ENCODE measurements around the gene BOLL. TPM values are rescaled to one million over a fixed set of nuclear protein-coding genes. Genes with fewer than 3 reads are reported as not detected.

The BOLL gene
- total and polyA plus RNA-seq, 2 experiments from 2014 or later, result 2.0 TPM; not detected in 1

- Mint-ChIP-seq H3K9me3 (peaks cover 21% of the 10 kb centered on the region), H3K4me3 (no peak overlapping the region), H3K27me3 (ENCODE audit: insufficient read depth, low read depth, poor library complexity) (peaks cover 1% of the 10 kb centered on the region), H3K4me1 (no peaks in the 10 kb centered on the region), H3K27ac (no peak overlapping the region), H3K36me3 (ENCODE audit: low read depth) (peaks cover 6% of the 10 kb centered on the region; the same call in 2 of the 3 replicates)
- Histone ChIP-seq H3F3A (replicated peaks; ENCODE audit: low read depth) (no peaks in the 10 kb centered on the region), H3K9me2 (ENCODE audit: insufficient read depth) (peaks cover 6% of the 10 kb centered on the region; the same call in 1 of the 2 replicates), H3K4me3 (no peak overlapping the region), H3K4me1 (ENCODE audit: insufficient read depth) (no peaks in the 10 kb centered on the region), H4K20me1 (replicated peaks; ENCODE audit: insufficient read depth) (no peaks in the 10 kb centered on the region), H2AFZ (no peak overlapping the region), H3K79me2 (replicated peaks; ENCODE audit: insufficient read depth) (no peaks in the 10 kb centered on the region), H3K36me3 (ENCODE audit: insufficient read depth) (no peaks in the 10 kb centered on the region), H3K27me3 (ENCODE audit: insufficient read depth) (no peaks in the 10 kb centered on the region), H3K27ac (ENCODE audit: low read depth) (no peak overlapping the region), H3K4me2 (no peak overlapping the region)
- ATAC-seq (no peak), DNase-seq (ENCODE audit: low spot score) (no peak)
- TF ChIP-seq POLR2AphosphoS5 (IDR thresholded peaks at IDR 0.05; ENCODE audit: low read depth) (no peak), STAT1 (IDR thresholded peaks at IDR 0.05; ENCODE audit: unreplicated experiment) (no peak), CTCF (conservative IDR thresholded peaks at IDR 0.05; ENCODE audit: low read depth in 2 of 2) (no peak), EZH2 (IDR thresholded peaks at IDR 0.05; ENCODE audit: low read depth, unreplicated experiment) (no peak), CREB1 (CRISPR knock-in tag; IDR thresholded peaks at IDR 0.05; ENCODE audit: low read depth) (no peak), EZH2phosphoT487 (IDR thresholded peaks at IDR 0.05; ENCODE audit: unreplicated experiment) (no peak), NANOG (IDR thresholded peaks at IDR 0.05; ENCODE audit: borderline replicate concordance) (no peak), JUNB (IDR thresholded peaks at IDR 0.05; ENCODE audit: unreplicated experiment) (no peak)
- TF ChIP-seq, protein P1, sequence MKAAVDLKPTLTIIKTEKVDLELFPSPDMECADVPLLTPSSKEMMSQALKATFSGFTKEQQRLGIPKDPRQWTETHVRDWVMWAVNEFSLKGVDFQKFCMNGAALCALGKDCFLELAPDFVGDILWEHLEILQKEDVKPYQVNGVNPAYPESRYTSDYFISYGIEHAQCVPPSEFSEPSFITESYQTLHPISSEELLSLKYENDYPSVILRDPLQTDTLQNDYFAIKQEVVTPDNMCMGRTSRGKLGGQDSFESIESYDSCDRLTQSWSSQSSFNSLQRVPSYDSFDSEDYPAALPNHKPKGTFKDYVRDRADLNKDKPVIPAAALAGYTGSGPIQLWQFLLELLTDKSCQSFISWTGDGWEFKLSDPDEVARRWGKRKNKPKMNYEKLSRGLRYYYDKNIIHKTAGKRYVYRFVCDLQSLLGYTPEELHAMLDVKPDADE (IDR thresholded peaks at IDR 0.05), result no peak
- TF ChIP-seq, protein P2, sequence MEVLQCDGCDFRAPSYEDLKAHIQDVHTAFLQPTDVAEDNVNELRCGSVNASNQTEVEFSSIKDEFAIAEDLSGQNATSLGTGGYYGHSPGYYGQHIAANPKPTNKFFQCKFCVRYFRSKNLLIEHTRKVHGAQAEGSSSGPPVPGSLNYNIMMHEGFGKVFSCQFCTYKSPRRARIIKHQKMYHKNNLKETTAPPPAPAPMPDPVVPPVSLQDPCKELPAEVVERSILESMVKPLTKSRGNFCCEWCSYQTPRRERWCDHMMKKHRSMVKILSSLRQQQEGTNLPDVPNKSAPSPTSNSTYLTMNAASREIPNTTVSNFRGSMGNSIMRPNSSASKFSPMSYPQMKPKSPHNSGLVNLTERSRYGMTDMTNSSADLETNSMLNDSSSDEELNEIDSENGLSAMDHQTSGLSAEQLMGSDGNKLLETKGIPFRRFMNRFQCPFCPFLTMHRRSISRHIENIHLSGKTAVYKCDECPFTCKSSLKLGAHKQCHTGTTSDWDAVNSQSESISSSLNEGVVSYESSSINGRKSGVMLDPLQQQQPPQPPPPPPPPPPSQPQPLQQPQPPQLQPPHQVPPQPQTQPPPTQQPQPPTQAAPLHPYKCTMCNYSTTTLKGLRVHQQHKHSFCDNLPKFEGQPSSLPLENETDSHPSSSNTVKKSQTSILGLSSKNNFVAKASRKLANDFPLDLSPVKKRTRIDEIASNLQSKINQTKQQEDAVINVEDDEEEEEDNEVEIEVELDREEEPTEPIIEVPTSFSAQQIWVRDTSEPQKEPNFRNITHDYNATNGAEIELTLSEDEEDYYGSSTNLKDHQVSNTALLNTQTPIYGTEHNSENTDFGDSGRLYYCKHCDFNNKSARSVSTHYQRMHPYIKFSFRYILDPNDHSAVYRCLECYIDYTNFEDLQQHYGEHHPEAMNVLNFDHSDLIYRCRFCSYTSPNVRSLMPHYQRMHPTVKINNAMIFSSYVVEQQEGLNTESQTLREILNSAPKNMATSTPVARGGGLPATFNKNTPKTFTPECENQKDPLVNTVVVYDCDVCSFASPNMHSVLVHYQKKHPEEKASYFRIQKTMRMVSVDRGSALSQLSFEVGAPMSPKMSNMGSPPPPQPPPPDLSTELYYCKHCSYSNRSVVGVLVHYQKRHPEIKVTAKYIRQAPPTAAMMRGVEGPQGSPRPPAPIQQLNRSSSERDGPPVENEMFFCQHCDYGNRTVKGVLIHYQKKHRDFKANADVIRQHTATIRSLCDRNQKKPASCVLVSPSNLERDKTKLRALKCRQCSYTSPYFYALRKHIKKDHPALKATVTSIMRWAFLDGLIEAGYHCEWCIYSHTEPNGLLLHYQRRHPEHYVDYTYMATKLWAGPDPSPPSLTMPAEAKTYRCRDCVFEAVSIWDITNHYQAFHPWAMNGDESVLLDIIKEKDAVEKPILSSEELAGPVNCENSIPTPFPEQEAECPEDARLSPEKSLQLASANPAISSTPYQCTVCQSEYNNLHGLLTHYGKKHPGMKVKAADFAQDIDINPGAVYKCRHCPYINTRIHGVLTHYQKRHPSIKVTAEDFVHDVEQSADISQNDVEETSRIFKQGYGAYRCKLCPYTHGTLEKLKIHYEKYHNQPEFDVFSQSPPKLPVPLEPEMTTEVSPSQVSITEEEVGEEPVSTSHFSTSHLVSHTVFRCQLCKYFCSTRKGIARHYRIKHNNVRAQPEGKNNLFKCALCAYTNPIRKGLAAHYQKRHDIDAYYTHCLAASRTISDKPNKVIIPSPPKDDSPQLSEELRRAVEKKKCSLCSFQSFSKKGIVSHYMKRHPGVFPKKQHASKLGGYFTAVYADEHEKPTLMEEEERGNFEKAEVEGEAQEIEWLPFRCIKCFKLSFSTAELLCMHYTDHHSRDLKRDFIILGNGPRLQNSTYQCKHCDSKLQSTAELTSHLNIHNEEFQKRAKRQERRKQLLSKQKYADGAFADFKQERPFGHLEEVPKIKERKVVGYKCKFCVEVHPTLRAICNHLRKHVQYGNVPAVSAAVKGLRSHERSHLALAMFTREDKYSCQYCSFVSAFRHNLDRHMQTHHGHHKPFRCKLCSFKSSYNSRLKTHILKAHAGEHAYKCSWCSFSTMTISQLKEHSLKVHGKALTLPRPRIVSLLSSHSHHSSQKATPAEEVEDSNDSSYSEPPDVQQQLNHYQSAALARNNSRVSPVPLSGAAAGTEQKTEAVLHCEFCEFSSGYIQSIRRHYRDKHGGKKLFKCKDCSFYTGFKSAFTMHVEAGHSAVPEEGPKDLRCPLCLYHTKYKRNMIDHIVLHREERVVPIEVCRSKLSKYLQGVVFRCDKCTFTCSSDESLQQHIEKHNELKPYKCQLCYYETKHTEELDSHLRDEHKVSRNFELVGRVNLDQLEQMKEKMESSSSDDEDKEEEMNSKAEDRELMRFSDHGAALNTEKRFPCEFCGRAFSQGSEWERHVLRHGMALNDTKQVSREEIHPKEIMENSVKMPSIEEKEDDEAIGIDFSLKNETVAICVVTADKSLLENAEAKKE (CRISPR knock-in tag; IDR thresholded peaks at IDR 0.05), result no peak
- TF ChIP-seq, protein P3, sequence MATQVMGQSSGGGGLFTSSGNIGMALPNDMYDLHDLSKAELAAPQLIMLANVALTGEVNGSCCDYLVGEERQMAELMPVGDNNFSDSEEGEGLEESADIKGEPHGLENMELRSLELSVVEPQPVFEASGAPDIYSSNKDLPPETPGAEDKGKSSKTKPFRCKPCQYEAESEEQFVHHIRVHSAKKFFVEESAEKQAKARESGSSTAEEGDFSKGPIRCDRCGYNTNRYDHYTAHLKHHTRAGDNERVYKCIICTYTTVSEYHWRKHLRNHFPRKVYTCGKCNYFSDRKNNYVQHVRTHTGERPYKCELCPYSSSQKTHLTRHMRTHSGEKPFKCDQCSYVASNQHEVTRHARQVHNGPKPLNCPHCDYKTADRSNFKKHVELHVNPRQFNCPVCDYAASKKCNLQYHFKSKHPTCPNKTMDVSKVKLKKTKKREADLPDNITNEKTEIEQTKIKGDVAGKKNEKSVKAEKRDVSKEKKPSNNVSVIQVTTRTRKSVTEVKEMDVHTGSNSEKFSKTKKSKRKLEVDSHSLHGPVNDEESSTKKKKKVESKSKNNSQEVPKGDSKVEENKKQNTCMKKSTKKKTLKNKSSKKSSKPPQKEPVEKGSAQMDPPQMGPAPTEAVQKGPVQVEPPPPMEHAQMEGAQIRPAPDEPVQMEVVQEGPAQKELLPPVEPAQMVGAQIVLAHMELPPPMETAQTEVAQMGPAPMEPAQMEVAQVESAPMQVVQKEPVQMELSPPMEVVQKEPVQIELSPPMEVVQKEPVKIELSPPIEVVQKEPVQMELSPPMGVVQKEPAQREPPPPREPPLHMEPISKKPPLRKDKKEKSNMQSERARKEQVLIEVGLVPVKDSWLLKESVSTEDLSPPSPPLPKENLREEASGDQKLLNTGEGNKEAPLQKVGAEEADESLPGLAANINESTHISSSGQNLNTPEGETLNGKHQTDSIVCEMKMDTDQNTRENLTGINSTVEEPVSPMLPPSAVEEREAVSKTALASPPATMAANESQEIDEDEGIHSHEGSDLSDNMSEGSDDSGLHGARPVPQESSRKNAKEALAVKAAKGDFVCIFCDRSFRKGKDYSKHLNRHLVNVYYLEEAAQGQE (IDR thresholded peaks at IDR 0.05; ENCODE audit: unreplicated experiment), result no peak
Measured at GRCh38 chr2:197759625-197760292, 25.4 kb downstream of the BOLL start.
